Mesendoderm (in vitro differentiated cells): ENCODE results near the gene LAMA1.

ENCODE experiments used
- DNase-seq: peaks from one replicate; pipeline ENCODE4 v3.0.0; 2013
- H2AK5ac ChIP-seq: 2 replicates; pipeline ENCODE4 v1.6.1; 2013; ENCODE audit warnings: low read length, inconsistent platforms
- H2BK120ac ChIP-seq: 2 replicates; pipeline ENCODE4 v1.6.1; 2013; ENCODE audit warnings: low read depth, mild to moderate bottlenecking, low read length, moderate library complexity, mixed read lengths
- H2BK15ac ChIP-seq: replicated peaks from 2 replicates; pipeline ENCODE4 v1.6.1; 2013; ENCODE audit warnings: low read depth, mild to moderate bottlenecking, moderate library complexity
- H2BK5ac ChIP-seq: 2 replicates; pipeline ENCODE4 v1.6.1; 2013; ENCODE audit warnings: low read length, inconsistent platforms
- H3K18ac ChIP-seq: 2 replicates; pipeline ENCODE4 v1.6.1; 2013; ENCODE audit warnings: mild to moderate bottlenecking, low read length, mixed read lengths
- H3K23ac ChIP-seq: one replicate; pipeline ENCODE4 v1.6.1; 2013; ENCODE audit warnings: low read length
- H3K27ac ChIP-seq: 2 replicates; pipeline ENCODE4 v1.5.1; 2013; ENCODE audit warnings: low read depth, mild to moderate bottlenecking, inconsistent platforms, low read length, moderate library complexity
- H3K27me3 ChIP-seq: 2 replicates; pipeline ENCODE4 v1.6.1; 2013; ENCODE audit warnings: low read length, control low read depth, mild to moderate bottlenecking, inconsistent platforms; ENCODE audit not compliant: insufficient read depth, poor library complexity
- H3K36me3 ChIP-seq: 2 replicates; pipeline ENCODE4 v1.6.1; 2013; ENCODE audit warnings: low read length, inconsistent platforms; ENCODE audit not compliant: control insufficient read depth, insufficient read depth
- H3K4ac ChIP-seq: one replicate; pipeline ENCODE4 v1.6.1; 2013; ENCODE audit warnings: low read depth, mild to moderate bottlenecking, low read length, moderate library complexity
- H3K4me1 ChIP-seq: 2 replicates; pipeline ENCODE4 v1.6.1; 2013; ENCODE audit warnings: low read depth, low read length, inconsistent platforms; ENCODE audit not compliant: control insufficient read depth
- H3K4me2 ChIP-seq: 2 replicates; pipeline ENCODE4 v1.6.1; 2013; ENCODE audit warnings: low read length
- H3K4me3 ChIP-seq: 2 replicates; pipeline ENCODE4 v1.5.1; 2013; ENCODE audit warnings: mild to moderate bottlenecking, low read length
- H3K56ac ChIP-seq: one replicate; pipeline ENCODE4 v1.6.1; 2013; ENCODE audit warnings: low read length
- H3K79me1 ChIP-seq: 2 replicates; pipeline ENCODE4 v1.6.1; 2013; ENCODE audit warnings: low read length, inconsistent platforms
- H3K79me2 ChIP-seq: 2 replicates; pipeline ENCODE4 v1.6.1; 2013; ENCODE audit warnings: mild to moderate bottlenecking, low read length; ENCODE audit not compliant: control insufficient read depth, insufficient read depth
- H3K9ac ChIP-seq: 2 replicates; pipeline ENCODE4 v1.6.1; 2013; ENCODE audit warnings: low read length, inconsistent platforms
- H4K5ac ChIP-seq: one replicate; pipeline ENCODE4 v1.6.1; 2013; ENCODE audit warnings: low read length
- H4K8ac ChIP-seq: one replicate; pipeline ENCODE4 v1.6.1; 2013; ENCODE audit warnings: low read depth, mild to moderate bottlenecking, control low read depth, low read length, moderate library complexity
- WGBS: extraction: QIAGEN DNeasy Blood & Tissue Kit; methylation state at CpG from one replicate; pipeline ENCODE4 v1.1.7; 2013; ENCODE audit warnings: low lambda C conversion rate, missing lambda C conversion rate; ENCODE audit not compliant: insufficient coverage; ENCODE audit errors: extremely low coverage; 5-methylcytosine and 5-hydroxymethylcytosine counted together

The LAMA1 gene

GRCh38 chr18:6923220-6923619, 194.4 kb downstream of the LAMA1 start:
- Histone ChIP-seq H3K4me3 (no peak overlapping the region), H3K56ac (no peak overlapping the region), H2BK120ac (no peak overlapping the region), H3K79me2 (no peaks in the 10 kb centered on the region), H4K8ac (no peak overlapping the region), H3K27me3 (no peaks in the 10 kb centered on the region), H3K4ac (no peak overlapping the region), H2BK5ac (no peak overlapping the region), H2BK15ac (no peak overlapping the region), H3K18ac (no peak overlapping the region), H3K23ac (no peak overlapping the region), H3K4me2 (no peak overlapping the region), H2AK5ac (no peak overlapping the region), H3K4me1 (no peaks in the 10 kb centered on the region), H4K5ac (no peak overlapping the region), H3K27ac (no peak overlapping the region), H3K79me1 (no peaks in the 10 kb centered on the region), H3K36me3 (no peaks in the 10 kb centered on the region), H3K9ac (no peak overlapping the region)
- WGBS, result no CpG with 5 or more reads among the region's 1 CpG
- DNase-seq, result no peak

GRCh38 chr18:6921571-6921970, 196.0 kb downstream of the LAMA1 start:
- Histone ChIP-seq H3K27me3 (no peaks in the 10 kb centered on the region), H2AK5ac (no peak overlapping the region), H3K23ac (no peak overlapping the region), H3K36me3 (no peaks in the 10 kb centered on the region), H2BK15ac (no peak overlapping the region), H3K56ac (no peak overlapping the region), H4K8ac (no peak overlapping the region), H4K5ac (no peak overlapping the region), H3K18ac (no peak overlapping the region), H3K4ac (no peak overlapping the region), H3K27ac (no peak overlapping the region), H2BK120ac (no peak overlapping the region), H3K79me2 (no peaks in the 10 kb centered on the region), H3K9ac (no peak overlapping the region), H3K4me1 (no peaks in the 10 kb centered on the region), H2BK5ac (no peak overlapping the region), H3K4me2 (no peak overlapping the region), H3K4me3 (no peak overlapping the region), H3K79me1 (no peaks in the 10 kb centered on the region)
- DNase-seq, result peak; percentile 65

GRCh38 chr18:6920099-6920955, 197.3 kb downstream of the LAMA1 start:
- Histone ChIP-seq H2BK120ac (no peak overlapping the region), H2AK5ac (peak overlapping the region; percentile 78), H3K23ac (no peak overlapping the region), H2BK5ac (no peak overlapping the region), H3K4me1 (no peaks in the 10 kb centered on the region), H3K27me3 (no peaks in the 10 kb centered on the region), H3K27ac (no peak overlapping the region), H3K4me3 (no peak overlapping the region), H2BK15ac (no peak overlapping the region), H4K8ac (no peak overlapping the region), H3K36me3 (no peaks in the 10 kb centered on the region), H3K9ac (no peak overlapping the region), H3K79me2 (no peaks in the 10 kb centered on the region), H4K5ac (no peak overlapping the region), H3K4ac (no peak overlapping the region), H3K18ac (no peak overlapping the region), H3K79me1 (no peaks in the 10 kb centered on the region), H3K56ac (peak overlapping the region; percentile 54), H3K4me2 (no peak overlapping the region)
- peak; percentile 93 for DNase-seq
- WGBS, result no CpG with 5 or more reads among the region's 37 CpGs

- Histone ChIP-seq H3K18ac (no peak overlapping the region), H3K56ac (no peak overlapping the region), H3K9ac (no peak overlapping the region), H2BK120ac (no peak overlapping the region), H3K79me2 (no peaks in the 10 kb centered on the region), H2BK5ac (no peak overlapping the region), H2BK15ac (no peak overlapping the region), H3K23ac (no peak overlapping the region), H3K4me3 (no peak overlapping the region), H2AK5ac (no peak overlapping the region), H3K79me1 (no peaks in the 10 kb centered on the region), H4K5ac (no peak overlapping the region), H3K4ac (no peak overlapping the region), H3K4me1 (no peaks in the 10 kb centered on the region), H4K8ac (no peak overlapping the region), H3K27me3 (no peaks in the 10 kb centered on the region), H3K27ac (no peak overlapping the region), H3K36me3 (no peaks in the 10 kb centered on the region), H3K4me2 (no peak overlapping the region)
- no CpG with 5 or more reads among the region's 3 CpGs for WGBS
- DNase-seq, result peak; percentile 73
These were observed 200.5 kb downstream of the LAMA1 start for GRCh38 chr18:6917072-6917471.

- H3K23ac ChIP-seq, result no peak overlapping the region
- H4K8ac ChIP-seq, result no peak overlapping the region
- H3K79me1 ChIP-seq, result no peaks in the 10 kb centered on the region
- H3K27ac ChIP-seq, result no peak overlapping the region
- no peak overlapping the region for H4K5ac ChIP-seq
- no peak overlapping the region for H2BK5ac ChIP-seq
- H3K4ac ChIP-seq, result no peak overlapping the region
- H2AK5ac ChIP-seq, result no peak overlapping the region
- peaks cover 2% of the 10 kb centered on the region for H3K36me3 ChIP-seq
- no peak overlapping the region for H3K4me2 ChIP-seq
- H3K56ac ChIP-seq, result no peak overlapping the region
- no peak overlapping the region for H3K9ac ChIP-seq
- no peaks in the 10 kb centered on the region for H3K4me1 ChIP-seq
- no peaks in the 10 kb centered on the region for H3K27me3 ChIP-seq
- WGBS, result no CpG with 5 or more reads among the region's 3 CpGs
- H3K79me2 ChIP-seq, result no peaks in the 10 kb centered on the region
- H3K4me3 ChIP-seq, result no peak overlapping the region
- H3K18ac ChIP-seq, result no peak overlapping the region
- no peak overlapping the region for H2BK15ac ChIP-seq
- DNase-seq, result no peak
- H2BK120ac ChIP-seq, result no peak overlapping the region
These were observed 216.2 kb downstream of the LAMA1 start for GRCh38 chr18:6901286-6901926.
